HG03520 (cell line): Measurements from ENCODE around the gene XYLT2.

Experiments
- ATAC-seq: cut with Tn5 transposase; IDR thresholded peaks from one replicate; pipeline ENCODE4 v1.9.1; 2021; ENCODE audit warnings: mild to moderate bottlenecking, moderate library complexity; ENCODE audit not compliant: unreplicated experiment

Gene XYLT2

DNA sequence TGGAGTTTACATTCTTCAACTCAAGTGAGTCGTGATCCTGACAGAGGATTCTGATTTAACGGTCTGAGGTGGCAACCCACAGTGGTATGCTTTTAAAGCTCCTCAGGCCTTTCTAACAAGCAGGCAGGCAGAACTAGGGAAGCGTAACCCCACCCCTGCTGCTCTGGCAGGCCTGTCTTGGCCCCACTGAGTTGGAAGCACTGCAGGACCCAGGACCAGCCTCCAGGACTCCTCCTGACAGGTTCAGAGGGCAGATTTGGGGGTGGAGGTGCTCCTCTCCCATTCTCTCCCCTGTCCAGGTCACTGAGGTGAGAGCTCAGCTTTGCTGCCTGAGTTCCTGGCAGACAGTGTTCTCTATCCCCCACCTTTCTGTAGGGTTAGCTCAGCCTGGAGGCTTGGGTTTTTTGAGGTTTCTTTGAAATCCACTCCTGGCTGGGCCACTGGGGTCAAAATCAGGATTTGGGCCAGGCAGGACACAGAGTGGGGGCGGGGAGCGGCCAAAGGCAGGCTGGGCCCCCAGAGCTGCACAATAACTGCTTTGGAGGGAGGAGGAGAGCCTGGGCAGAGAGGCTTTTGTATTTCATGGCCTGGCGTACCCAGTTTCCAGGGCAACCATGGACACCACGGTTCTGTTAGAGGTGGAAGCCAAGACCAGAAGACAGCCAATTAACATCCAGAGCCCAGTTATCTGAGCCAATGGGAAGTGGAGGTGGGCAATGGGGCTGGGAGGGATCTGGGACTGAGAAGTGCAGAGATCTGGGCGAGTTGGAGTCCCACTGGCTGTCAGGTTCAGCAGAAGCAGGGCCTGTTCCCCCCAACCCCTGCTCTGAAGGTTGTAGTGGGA, 17.5 kb downstream of the XYLT2 start:
- no peak for ATAC-seq

GRCh38 chr17:50364061-50364458, 18.1 kb downstream of the XYLT2 start:
- no peak for ATAC-seq

- ATAC-seq = no peak
Observed at GRCh38 chr17:50364715-50365114, 18.8 kb downstream of the XYLT2 start.

DNA sequence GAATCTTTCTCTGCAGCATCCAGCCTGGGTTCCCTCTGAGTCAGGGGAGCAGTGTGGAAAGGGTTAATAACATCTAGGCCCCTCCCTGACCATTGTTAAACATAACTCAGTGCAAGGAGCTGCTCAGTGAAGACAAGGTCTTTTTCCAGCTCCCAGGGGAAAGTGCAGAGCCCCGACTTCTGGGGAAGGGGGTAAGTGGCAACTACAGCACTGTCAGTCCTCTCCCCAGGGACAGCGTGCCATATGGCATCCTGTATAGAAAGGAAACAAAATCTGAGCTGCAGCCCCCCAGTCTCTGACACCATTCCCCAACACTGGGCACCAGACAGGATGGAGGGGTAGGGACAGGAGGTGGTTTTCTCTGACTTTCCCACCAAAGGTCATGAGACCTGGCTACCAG, 19.2 kb downstream of the XYLT2 start:
- ATAC-seq = no peak

DNA sequence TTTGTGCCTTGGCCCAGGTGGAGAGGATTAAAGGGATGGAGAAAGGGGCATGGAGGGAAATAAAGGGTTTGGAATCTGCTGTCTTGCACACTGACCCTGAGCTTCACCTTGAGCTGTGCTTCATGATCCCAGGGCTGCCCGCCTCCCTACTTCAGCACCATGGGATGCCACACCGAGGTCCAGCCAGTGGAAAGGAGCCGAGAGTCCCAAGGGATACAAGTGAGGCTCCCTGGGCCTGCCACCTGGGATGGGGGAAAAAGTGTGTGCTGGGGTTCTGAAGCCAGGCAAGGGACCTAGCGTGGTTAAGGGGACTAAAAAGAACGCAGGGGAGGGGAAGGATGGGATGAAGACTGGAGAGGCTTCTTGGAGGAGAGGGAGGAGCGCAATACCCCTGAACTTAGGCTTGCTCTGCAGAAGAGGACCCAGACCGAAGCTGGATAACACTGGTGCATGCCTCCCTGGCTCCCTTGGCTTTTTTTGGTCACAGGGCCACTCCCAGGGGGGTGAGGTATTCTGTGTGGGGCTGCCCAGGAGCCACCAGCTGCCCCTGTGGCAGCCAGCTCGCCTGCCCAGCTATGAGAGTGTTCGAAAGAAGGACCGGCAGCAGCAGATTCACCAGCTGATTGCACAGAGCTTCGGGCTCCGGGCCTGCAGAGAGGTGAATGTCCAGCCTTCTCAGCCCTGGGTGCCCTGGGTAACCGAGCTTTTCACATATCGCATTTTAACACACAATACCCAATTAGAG, 19.9 kb downstream of the XYLT2 start:
- no peak for ATAC-seq

DNA sequence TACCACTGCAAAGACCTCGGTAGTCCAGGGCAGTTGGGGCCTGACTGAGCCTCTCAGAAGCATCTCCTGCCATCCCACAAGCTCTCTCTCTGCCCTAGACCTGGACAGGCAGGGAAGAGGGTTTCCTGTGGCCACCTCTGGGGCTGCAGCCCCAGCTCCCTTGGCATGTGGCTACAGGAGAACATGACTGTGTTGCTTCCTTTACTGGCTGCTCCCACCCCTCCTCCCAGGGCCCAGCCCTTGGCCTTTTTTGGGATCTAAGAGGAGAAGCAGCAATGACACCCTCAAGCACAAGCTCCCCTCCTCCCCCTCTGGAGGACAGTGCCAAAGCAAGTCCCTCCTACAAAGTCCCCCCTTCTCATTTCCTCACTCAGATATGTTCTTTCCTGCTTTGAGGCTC, 21.5 kb downstream of the XYLT2 start:
- no peak for ATAC-seq

DNA sequence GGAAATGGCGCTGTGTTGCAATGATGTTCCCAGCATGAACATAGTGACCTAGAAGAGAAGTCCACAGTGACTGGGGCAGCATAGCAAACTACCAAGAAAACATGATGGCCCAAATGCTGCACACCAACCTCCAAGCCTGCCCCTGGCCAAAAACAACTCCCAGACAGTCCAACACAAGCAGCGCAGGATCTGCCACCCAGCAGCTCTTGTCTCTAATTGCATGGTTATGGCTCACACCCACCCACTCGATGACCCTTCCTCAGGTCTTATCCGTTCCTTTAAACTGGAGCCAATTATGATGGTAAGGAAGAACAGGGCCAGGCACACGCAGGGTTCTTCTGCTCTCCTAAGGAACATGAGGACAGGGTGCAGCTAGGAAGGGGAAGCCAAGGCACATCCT, 24.1 kb downstream of the XYLT2 start:
- ATAC-seq = no peak

DNA sequence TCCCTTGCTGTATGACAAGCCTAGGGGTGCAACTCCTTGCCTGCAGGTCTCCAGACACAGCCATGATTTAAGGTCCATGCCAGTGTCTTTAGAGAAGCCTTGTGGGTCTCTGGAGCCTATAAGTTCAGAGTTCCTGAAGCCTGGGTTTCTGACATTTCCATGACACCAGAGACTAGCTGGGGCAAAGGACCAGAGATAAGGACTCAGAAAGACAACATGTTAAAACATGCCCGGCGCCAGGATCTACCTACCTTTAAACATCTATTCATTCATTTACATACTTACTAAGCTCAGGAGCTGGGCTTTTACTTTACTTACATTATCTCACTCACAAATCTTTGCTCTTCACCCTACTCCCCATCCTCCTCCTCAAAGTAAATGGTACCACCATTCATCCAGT, 25.6 kb downstream of the XYLT2 start:
- no peak for ATAC-seq

DNA sequence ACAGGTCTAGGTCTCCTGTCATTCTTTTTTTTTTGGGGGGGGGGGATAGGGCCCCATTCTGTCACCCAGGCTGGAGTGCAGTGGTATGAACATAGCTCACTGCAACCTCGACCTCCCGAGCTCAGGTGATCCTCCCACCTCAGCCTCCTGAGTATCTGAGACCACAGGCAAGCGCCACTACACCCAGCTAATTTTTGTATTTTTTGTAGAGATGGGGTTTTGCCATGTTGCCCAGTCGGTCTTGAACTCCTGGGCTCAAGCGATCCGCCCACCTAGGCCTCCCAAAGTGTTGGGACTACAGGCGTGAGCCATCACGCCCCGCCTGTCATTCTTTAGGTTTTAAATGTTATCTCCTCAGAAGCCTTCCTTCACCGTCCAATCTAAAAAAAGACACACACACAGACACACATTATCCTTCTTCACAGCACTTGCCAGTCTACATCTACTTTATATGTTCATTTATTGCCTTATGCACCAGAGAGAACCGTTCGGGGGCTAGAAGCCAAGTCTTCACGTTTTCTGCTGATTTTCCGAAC, 26.4 kb downstream of the XYLT2 start:
- no peak for ATAC-seq

- ATAC-seq = peak; percentile 74
Observed at GRCh38 chr17:50372758-50373556, 27.0 kb downstream of the XYLT2 start, which contains the start of the genes EME1 and MRPL27. Gene EME1, plus strand, starts transcription at chr17:50373229. Its CDS starts 1,980 bp downstream, at chr17:50375209. Gene MRPL27, minus strand, starts transcription at chr17:50373184. Its CDS starts 14 bp downstream, at chr17:50373170.

DNA sequence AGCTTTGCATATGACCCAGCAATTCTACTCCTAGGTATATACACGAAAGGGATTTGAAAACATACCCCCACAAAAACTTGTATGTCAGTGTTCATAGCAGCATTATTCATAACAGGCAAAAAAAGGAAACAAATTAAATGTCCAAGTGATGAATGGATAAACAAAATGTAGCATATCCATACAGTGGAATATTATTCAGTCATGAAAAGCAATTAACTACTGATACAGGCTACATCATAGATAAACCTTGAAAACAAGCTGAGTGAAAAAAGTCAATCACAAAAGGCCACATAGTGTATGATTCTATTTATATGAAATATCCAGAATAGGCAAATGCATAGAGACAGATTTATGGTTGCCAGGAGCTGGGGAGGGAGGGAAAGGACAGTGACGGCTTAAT, 27.8 kb downstream of the XYLT2 start:
- no peak for ATAC-seq

GRCh38 chr17:50375858-50376538, 30.1 kb downstream of the XYLT2 start:
- ATAC-seq = no peak

- ATAC-seq = no peak
Observed at GRCh38 chr17:50379351-50380132, 33.6 kb downstream of the XYLT2 start.

DNA sequence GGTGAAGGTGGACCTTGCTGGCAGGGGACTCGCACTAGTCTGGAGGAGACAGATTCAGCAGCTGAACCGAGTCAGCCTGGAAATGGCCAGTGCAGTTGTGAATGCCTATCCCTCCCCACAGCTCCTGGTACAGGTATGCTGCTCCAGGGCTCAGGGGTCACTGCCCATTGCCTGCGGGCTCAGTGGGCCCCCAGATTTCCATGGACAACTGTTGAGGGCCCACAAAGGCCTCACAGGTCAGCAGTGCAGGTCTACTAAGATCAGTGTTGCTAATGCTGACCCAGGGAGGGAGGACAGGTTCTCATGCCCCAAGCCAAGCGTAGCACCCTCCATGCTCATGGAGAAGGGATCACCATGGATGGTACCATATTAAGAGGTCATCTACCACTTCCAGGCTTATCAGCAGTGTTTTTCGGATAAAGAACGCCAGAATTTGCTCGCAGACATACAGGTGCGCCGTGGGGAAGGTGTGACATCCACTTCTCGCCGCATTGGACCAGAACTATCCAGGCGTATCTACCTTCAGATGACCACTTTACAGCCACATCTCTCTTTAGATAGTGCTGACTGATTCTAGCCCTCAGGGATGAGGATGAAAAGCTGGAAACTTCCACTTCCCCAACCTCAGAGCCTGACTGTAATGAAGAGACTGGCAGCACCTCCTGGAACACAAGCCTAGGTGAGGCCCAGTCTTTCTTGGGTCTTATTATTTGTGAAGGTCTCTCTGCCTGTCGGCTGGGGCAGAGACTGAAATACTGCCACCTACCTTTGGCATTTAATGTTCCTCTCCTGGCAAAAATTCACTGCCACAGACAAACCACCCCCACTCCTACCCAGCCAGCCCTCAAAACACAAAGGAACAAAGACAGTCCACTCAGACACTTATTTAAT, 34.7 kb downstream of the XYLT2 start:
- no peak for ATAC-seq

DNA sequence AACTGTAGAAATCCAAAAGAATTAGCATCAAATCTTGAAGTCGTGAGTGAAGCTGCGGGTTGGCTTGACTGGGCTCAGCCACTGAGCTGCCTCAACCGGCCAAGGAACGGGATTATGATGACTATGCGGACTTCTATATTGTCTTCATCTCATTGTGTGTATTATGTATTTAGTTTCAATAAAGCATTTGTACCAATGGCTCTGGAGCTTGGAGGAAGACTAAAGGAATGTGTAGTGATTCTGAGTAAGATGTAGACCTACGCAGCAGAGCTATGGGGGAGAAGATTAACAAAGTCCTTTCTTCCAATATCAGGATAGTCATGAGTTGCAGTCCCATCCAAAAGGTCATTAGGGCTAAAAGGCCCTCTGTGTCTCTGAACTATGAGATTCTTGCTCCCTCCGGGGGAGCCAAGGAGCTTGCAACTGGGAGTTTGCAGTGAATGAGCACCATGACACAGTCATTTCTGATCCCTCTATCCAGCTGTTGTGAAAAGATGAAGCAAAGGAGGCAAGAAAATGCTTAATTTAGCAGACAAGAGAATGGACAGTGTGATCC, 35.4 kb downstream of the XYLT2 start:
- no peak for ATAC-seq

DNA sequence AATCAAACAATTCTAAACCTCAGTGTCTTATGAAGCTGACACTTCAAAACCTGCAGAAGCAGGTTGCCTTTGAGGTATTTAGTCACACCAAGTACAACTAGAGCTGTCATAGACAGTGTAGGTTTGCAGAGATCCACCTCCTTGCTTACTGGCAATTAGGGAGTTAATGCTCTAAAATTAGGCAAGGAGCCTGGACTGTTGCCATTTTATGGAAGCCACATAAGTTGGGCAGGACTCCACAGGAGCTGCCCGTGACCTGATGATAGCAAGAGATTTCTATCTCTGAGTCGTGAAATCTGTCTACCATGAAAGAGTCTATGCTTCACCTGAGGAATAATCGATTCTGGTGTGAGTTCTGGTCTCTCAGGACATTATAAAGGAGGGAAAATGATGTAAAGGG, 36.0 kb downstream of the XYLT2 start:
- no peak for ATAC-seq

GRCh38 chr17:50382931-50383330, 37.0 kb downstream of the XYLT2 start:
- no peak for ATAC-seq

DNA sequence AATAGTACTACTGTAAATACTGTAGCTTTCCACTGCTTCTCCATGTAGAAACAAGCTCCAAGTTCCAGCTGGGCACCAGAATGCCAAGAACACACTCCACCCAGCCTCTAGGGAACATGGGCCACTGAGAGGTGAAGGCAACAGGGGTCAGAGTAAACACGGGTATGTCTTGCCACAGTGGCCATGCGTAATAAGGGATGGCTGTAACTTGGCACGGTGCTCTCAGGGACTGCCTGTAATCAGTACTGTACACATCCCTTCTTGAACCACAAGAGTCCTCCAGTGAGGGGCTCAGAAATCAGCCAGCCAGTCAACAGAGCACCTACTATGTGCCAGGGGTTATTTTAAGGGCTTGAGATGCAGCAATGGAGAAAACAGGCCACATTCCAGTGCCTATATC, 40.6 kb downstream of the XYLT2 start:
- ATAC-seq = no peak
